T-helper 2 cell treated with Interferon-gamma antibody and Interleukin-4, amounts not matched to agents 100 ng/mL and 5 ng/mL, for 36 hours (primary cell): Measurements from ENCODE around the gene MIER1. TPM values are rescaled to one million over a fixed set of nuclear protein-coding genes. Genes with fewer than 3 reads are reported as not detected.
"Not testable (repeated sequence)": the region's sequence is repeated elsewhere in the genome, so short reads cannot be mapped to it uniquely, and the experiment has no call there.

Source experiments
- intact Hi-C: fragments of 100-400 bp; cut with micrococcal nuclease; formaldehyde crosslinking; loops from one replicate; pipeline ENCODE4 v1.15.1; 2023
- total RNA-seq: library from RNA; stranded (reverse); gene quantifications from 2 replicates; pipeline ENCODE4 v1.2.3, GENCODE V29; 2022

MIER1 gene
- total RNA-seq, 1 donor from 2014 or later = 46.8 TPM

DNA sequence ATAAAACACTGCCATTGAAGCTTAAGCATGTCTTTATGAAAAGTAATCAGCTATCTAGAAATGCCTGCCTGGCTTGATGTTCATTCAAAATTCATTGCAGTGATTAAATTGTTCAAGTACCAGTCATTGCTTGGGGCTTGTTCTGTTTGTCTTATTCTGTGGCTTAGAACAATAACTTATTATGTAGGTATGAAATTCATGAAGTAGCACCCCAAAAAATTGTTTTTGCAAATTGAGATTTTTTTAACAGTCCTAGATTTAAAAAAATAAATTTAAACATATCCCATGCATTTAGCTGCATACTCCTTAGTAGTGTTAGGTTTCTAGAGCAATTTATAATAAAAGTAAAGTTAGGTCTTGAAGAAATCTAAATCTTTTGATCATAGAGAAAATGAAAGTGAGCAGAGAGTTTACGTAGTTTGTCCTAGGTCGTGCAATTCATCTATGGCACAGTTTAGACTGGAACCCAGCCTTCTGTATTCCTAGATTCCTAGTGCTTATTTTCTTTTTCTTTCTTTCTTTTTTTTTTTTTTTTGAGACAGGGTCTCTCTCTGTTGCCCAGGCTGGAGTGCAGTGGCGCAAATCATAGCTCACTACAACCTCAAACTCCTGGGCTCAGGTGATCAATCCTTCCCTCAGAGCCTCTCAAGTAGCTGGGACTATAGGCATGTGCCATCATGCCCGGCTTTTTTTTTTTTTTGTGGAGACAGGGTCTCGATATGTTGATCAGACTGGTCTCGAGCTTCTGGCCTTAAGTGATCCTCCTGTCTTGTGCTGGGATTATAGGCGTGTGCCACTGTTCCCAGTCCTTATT is 9.3 kb downstream of the MIER1 start:
- intact Hi-C loops = loop anchor here (10.0 kb wide), 2 partner anchors 241 to 371 kb away; partner anchors contain the start of gene IL12RB2

DNA sequence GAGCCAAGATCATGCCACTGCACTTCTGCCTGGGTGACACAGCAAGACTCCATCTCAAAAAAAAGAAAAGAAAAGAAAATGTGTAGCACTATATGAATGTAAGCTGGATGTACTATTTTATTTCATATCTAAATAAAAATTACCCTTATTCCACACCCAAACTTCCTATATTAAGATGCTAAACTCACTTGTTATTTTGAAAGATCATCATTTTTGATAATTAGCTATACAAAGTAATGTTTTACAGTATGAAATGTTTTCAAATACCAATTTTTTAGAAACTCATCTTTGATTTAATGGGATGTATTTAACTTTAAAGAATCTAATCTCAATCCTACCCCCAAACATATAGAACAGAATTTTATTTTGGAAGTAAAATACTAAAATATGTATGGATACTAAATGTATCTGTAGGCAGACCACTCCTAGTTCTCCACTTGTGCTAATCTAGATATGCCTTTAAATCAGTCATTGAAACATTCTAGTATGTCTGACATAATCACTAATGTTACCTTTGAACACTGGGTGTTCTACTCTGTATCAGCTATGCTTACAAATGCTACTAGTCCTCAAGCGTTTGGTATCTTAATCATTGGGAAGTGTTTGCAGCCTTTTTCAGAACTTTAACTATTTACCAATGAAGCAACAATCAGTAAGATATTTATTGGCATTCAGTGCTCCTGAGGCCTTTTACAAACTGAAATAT is 12.9 kb downstream of the MIER1 start:
- intact Hi-C loops = loop anchor here (10.0 kb wide), 2 partner anchors 237 to 367 kb away; partner anchors contain the start of gene IL12RB2

DNA sequence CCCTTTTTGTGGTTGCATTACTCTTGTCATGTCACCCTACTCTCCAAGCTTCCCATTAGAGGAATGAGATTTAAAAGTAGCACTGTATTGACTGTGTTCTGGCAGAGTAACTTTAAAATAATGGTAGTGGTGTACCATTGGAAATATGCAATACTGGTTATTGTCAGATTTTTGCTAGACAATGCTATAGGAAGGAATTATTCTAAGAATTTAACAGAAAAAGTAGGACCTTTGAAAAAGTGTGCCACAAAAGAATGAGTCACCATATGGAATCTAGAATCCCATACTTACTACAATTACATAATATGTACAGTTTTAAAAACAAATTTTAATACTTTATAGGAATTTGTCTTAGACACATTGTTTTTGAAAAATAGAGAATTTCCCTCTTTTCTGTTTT is 13.8 kb downstream of the MIER1 start:
- intact Hi-C loops = loop anchor here (10.0 kb wide), 2 partner anchors 236 to 366 kb away; partner anchors contain the start of gene IL12RB2

DNA sequence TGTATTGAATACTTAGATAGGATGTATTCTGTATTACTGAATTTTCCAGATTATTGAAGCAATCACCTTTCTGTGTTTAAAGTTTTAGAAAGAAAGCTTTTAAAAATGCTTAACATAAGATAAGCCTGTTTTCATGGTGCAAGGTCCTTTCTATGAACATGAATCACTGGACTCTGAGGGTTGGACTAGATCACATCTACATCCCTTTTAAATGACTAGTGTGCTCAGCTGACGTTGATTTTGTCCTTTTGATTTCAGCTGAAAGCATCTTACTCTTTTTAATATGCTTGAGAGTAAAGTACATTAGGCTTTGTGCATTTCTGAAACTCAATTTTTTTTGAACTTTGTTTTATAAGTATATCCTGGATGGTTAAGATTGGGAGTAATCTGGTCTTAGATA is 16.2 kb downstream of the MIER1 start:
- intact Hi-C loops = no loop called here

DNA sequence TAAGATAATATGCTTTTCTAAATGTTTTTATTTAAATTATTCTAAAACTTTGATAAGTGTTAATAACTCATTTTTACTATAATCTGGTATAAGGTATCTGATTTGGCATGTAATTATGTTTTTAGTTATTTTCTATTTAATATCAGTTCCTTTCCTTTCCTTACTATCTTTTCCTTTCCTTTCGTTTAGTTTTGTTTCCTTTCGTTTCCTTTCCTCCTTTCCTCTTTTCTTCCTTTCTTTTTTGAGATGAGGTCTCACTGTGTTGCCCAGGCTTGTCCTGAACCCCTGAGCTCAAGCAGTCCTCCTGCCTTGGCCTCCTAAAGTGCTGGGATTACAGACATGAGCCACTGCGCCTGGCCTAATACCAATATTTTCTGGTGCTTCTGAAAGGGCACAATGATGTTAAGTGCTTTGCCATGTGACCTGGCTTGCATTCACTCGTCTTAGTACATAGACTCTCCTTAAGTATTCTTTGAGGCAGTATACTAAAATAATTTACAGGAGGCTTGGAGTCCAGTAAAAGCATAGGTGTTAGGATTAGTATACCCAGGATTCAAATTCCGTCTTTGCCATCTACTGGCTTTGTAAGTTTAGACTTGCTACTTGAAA is 18.7 kb downstream of the MIER1 start:
- intact Hi-C loops = no loop called here

DNA sequence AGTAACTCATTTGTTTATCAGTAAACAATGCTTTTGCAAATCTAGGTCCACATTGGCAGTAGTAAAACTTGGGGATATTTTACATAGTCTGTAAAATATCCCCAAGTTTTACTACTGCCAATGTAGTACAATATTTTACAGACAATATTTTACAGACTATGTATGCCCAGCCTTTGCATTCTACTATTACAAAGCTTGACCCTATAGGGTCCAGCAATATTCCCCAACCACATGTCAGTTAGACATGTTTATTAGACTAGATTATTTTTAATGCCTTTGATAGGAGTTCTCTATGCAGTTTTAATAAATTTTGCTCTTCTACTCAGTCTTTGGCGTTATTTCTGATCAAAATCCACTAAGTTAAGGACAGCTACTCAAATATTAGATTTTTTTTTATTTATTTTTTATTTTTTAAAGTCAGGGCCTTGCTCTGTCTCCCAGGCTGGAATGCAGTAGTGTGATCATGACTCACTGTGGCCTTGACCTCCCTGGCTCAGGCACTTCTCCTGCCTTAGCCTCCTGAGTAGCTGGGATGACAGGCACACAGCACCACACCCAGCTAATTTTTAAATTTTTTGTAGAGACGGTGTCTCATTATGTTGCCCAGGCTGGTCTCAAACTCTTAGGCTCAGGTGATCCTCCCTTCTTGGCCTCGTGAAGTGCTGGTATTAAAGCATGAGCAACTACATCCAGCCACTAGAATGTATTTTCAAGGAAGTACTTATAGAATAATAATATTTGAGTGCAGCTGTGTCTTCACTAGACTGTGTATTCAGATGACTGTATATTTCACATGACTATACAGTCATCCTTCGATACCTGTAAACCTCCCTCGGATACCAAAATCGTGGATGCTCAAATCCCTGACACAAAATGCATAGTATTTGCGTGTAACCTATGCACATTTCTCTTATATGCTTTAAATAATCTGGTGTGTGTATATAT is 19.8 kb downstream of the MIER1 start:
- intact Hi-C loops = no loop called here

DNA sequence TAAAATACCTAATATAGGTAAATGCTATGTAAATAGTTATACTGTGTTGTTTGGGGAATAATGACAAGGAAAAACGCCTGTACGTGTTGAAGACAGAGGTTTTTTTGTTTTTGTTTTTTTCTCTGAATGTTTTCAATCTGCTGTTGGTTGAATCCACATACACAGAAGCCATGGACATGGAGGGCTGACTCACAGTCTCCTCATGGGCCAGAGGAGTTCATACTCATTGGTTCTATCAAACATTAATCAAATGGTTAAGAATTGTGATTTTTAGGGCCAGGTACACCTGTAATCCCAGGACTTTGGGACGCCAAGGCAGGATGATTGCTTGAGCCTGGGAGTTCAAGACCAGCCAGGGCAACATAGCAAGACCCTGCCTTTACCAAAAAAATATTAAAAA is 20.5 kb downstream of the MIER1 start:
- intact Hi-C loops = no loop called here

DNA sequence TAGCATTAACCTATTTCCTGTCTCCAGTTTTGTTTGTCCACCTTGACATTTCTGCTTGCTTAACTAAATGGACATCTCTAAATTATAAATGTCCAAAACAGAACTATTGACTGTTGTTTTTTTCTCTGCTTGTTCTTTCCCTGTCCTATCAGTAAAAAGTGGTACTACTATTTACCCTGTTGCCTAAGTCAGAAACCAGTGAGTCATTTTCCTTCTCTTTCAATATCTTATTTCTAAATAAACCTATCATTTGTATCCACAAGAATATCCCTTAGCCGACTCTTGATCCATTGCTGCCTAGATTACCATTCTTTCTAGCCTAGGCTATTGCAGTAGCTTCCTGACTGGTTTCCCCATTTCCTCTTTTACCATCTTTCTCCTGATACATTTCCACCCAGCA is 22.5 kb downstream of the MIER1 start:
- intact Hi-C loops = no loop called here

DNA sequence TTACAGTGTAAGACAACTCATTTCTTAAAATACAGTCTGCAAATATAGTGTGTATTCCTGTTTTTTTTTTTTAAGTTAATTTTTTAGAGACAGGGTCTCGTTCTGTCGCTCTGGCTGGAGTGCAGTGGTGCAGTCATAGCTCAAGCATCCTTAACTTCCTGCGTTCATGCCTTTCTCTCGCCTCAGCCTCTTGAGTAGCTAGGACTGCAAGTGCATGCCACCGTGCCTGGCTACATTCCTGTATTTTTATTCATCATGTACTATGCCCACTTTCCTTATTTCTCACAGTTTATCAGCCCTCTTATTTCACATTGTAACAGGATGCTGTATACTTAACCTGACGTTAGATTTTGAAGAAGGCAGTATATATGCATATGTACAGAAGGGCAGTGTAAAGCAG is 26.7 kb downstream of the MIER1 start:
- intact Hi-C loops = no loop called here

DNA sequence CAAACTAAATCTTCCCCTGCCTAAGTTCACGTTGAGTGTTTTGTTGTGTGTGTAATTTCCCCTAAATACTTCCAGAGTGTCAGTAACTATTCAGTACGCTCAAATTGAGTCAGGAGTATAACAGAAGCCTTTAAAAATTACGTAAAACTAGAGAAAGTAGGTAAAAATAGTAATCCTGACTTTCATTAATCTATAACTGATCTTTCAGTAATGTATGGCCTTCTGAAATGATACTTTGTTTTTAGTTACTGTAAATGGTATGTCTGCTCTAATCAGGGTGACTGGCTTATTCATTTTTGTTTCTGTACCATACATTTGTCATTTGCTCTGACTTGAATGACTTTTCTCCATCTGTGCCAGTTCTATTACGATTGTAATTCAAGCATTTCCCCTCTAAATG is 29.4 kb downstream of the MIER1 start:
- intact Hi-C loops = no loop called here

DNA sequence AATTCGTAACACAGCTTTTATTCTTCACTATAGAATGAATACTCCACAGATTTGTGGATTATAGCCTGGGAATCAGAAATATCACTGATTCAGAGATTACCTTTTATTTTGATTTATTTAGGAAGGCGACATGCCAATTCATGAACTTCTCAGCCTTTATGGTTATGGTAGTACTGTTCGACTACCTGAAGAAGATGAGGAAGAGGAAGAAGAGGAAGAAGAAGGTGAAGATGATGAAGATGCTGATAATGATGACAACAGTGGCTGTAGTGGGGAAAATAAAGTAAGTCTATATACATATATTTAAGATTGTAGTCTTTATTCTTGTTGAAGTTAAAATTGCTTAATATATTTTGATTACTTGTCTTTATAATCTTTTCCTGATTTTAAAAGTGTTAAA is 33.1 kb downstream of the MIER1 start:
- intact Hi-C loops = no loop called here

DNA sequence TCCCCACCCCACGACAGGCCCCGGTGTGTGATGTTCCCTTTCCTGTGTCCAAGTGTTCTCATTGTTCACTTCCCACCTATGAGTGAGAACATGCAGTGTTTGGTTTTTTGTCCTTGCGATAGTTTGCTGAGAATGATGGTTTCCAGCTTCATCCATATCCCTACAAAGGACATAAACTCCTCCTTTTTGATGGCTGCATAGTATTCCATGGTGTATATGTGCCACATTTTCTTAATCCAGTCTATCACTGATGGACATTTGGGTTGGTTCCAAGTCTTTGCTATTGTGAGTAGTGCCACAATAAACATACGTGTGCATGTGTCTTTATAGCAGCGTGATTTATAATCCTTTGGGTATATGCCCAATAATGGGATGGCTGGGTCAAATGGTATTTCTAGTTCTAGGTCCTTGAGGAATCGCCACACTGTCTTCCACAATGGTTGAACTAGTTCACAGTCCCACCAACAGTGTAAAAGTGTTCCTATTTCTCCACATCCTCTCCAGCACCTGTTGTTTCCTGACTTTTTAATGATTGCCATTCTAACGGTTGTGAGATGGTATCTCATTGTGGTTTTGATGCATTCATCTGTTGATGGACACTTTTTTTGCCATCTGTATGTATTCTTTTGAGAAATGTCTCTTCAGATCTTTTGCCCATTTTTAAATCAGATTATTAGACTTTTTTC is 41.5 kb downstream of the MIER1 start:
- intact Hi-C loops = not testable (repeated sequence)

DNA sequence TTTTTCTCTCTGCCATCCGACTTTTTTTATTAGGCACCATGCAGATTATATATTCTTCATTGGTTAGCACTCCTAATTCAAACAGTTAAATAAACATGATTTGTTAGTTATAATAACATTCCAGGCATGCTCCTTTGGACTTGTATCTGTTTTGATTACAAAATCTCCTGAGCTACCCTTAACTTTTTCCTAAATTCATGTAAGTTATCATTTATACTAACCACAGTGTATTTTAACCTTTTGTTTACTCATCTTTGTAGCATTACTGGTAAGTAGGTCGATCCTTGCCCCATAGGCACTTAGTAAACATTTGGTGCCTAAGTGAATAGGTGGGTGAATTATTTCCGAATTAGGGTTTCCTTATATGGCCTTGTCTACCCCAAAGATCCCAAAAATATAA is 43.8 kb downstream of the MIER1 start:
- intact Hi-C loops = no loop called here

DNA sequence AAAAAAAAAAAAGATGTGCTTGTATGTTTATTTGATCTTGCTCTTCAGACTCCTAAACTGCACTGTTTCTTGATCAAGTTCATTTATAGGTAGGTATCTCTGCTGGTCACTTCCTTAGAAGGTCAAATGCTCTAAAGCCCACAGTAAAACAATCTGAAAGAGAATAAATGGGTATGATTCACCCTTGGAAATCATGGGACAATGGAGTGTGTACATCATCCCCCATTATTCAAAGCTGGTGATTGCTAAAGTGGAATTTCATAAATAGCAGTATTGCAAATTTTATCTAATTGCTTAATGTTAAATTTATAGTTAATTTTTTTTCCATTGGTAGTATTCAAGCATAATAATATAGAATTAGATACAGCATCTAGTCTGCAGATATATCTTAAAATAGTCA is 53.4 kb downstream of the MIER1 start:
- intact Hi-C loops = no loop called here

DNA sequence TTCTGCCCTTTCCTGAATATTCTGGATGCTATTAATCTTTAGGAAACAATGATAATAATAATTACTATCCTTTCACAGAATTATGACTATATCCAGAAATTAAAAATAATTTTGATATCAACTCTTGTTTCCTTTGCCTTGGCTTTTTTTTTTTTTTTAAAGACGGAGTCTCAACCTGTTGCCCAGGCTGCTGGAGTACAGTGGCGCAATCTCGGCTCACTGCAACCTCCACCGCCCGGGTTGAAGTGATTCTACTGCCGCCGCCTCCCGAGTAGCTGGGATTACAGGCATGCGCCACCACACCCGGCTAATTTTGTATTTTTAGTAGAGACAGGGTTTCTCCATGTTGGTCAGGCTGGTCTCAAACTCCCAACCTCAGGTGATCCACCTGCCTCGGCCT is 54.8 kb downstream of the MIER1 start:
- intact Hi-C loops = loop anchor here (2.0 to 10.0 kb wide), 5 partner anchors 17 to 455 kb away; partner anchors contain the start of gene SERBP1

DNA sequence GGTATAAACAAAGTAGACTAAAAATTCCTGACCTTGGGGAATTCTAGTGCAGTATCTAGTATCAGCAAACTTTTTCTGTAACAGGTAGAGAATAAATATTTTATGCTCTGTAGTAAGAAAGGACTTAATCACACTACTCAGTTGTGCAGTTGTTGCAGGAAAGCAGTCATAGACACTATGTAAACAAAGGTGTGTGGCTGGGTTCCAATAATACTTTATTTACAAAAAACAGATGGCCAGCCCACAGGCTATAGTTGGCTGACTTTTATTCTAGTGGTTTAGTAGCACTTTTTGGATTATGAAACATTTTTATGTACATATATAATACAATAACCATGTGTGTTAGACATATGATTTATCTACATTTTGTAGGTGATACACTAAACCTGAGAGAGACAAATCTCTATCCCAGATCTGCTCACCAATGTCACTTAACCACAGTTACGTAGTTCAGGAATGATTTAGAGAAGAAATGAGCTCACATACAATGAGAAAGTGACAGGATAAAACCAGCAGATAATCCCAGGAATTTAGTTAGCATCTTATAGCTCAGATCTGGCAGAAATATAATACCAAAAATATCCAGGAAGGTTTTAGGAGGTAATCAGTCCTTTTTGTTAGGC is 56.1 kb downstream of the MIER1 start:
- intact Hi-C loops = loop anchor here (1.0 to 10.0 kb wide), 6 partner anchors 16 to 454 kb away; partner anchors contain the start of gene SERBP1

DNA sequence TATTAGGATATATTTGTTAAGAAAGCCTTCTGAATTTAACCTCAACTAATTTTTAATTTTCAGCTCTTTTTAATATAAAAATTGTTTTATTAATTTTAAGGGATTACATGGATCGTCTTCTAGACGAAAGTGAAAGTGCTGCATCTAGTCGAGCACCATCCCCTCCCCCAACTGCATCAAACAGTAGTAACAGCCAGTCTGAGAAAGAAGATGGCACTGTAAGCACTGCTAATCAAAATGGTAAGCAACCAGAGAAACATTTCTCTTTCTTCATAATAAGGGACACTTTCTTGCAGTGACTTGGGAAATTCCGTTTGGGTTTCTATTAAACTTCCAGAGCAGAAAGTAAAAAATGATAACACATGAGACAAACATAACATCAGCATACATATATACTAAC is 56.9 kb downstream of the MIER1 start:
- intact Hi-C loops = loop anchor here (1.0 to 10.0 kb wide), 6 partner anchors 15 to 453 kb away; partner anchors contain the start of gene SERBP1

DNA sequence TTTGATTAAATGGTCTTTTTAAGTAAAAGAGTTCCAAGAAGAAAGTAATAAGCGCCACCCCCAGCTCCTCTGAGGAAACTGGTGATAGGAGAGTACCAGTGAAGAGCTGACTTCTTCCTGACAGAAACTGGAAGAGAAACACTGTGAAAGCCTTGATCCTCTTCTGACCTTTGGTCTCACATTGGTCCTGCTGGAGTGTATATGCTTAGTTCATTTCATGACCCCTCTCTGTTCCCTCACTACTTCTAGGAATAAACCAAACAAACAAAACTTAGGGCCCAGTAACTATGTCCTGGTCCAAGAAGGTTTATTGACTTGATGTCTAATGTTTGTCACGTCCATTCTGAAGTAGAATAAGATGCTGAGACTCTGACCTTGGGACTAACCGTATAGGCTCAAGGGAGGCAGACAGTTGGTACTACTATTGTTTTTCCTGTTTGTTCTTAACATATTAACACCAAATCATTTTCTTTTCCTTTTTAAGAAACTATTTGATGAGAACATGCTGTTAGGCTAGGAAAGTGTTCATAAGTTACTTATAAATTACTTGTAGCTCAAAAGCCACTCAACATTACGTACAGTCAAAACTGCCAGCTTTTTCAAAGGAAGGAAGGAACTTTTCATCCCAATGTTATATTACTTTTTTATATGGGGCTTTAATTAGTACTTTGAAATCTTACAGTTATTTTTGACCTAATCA is 57.9 kb downstream of the MIER1 start:
- intact Hi-C loops = loop anchor here (5.0 to 10.0 kb wide), 4 partner anchors 165 to 452 kb away; partner anchors contain the start of gene SERBP1

DNA sequence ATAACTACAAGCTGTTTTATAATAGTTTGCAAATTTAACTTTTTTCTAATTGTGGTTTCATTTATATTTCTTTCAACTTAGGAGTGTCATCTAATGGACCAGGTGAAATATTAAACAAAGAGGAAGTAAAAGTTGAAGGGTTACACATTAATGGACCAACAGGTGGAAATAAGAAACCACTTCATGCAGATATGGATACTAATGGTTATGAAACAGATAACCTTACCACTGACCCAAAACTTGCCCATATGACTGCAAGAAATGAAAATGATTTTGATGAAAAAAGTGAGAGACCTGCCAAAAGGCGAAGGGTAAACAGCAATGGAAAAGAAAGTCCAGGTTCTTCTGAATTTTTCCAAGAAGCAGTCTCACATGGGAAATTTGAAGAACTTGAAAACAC is 59.7 kb downstream of the MIER1 start:
- intact Hi-C loops = loop anchor here (5.0 to 10.0 kb wide), 4 partner anchors 163 to 450 kb away; partner anchors contain the start of gene SERBP1
